ENCODE results near the gene LIMD2. TPM values are rescaled to one million over a fixed set of nuclear protein-coding genes. Genes with fewer than 3 reads are reported as not detected.

The LIMD2 gene
- polyA plus RNA-seq, 3 donors from 2014 or later: 273 to 573 (median 404) TPM

GRCh38 chr17:63658366-63658765, 41.6 kb downstream of the LIMD2 start:
- Mint-ChIP-seq H3K27ac (no peak overlapping the region), H3K36me3 (peaks cover 22 to 40% (median 22%) of the 10 kb centered on the region in 3 donors), H3K27me3 (ENCODE audit: low read depth in 3 of 3) (peaks cover 0 to 1% (median 0%) of the 10 kb centered on the region in 3 donors), H3K9me3 (no peaks in the 10 kb centered on the region), H3K4me1 (no peaks in the 10 kb centered on the region), H3K4me3 (no peak overlapping the region)
- no peak for DNase-seq

GRCh38 chr17:63657786-63658185, 42.1 kb downstream of the LIMD2 start:
- no peaks in the 10 kb centered on the region for H3K4me1 Mint-ChIP-seq
- no peaks in the 10 kb centered on the region for H3K27me3 Mint-ChIP-seq (ENCODE audit: low read depth in 3 of 3)
- DNase-seq: no peak
- H3K9me3 Mint-ChIP-seq: no peaks in the 10 kb centered on the region
- peaks cover 22 to 44% (median 22%) of the 10 kb centered on the region in 3 donors for H3K36me3 Mint-ChIP-seq
- H3K4me3 Mint-ChIP-seq: no peak overlapping the region
- peak overlapping the region in 2 of 6 donors; percentile 8 to 49 for H3K27ac Mint-ChIP-seq

- peak overlapping the region in 2 of 6 donors; percentile 9 to 23 for H3K27ac Mint-ChIP-seq
- H3K36me3 Mint-ChIP-seq: peaks cover 12 to 33% (median 22%) of the 10 kb centered on the region in 3 donors
- H3K9me3 Mint-ChIP-seq: no peaks in the 10 kb centered on the region
- H3K4me3 Mint-ChIP-seq: no peak overlapping the region
- H3K4me1 Mint-ChIP-seq: peaks cover 10 to 11% of the 10 kb centered on the region in 2 donors
- no peaks in the 10 kb centered on the region for H3K27me3 Mint-ChIP-seq (ENCODE audit: low read depth in 3 of 3)
- DNase-seq: no peak
These were observed 46.9 kb downstream of the LIMD2 start for GRCh38 chr17:63653050-63653449.

GRCh38 chr17:63652106-63652505, 47.8 kb downstream of the LIMD2 start:
- DNase-seq: no peak
- no peaks in the 10 kb centered on the region for H3K9me3 Mint-ChIP-seq
- H3K27me3 Mint-ChIP-seq (ENCODE audit: low read depth in 3 of 3): no peaks in the 10 kb centered on the region
- peaks cover 10 to 11% of the 10 kb centered on the region in 2 donors for H3K4me1 Mint-ChIP-seq
- H3K27ac Mint-ChIP-seq: peak overlapping the region in 1 of 6 donors; percentile 20
- no peak overlapping the region for H3K4me3 Mint-ChIP-seq
- H3K36me3 Mint-ChIP-seq: peaks cover 10 to 27% (median 15%) of the 10 kb centered on the region in 3 donors

GRCh38 chr17:63649813-63650212, 50.1 kb downstream of the LIMD2 start:
- H3K27me3 Mint-ChIP-seq (ENCODE audit: low read depth in 3 of 3): no peaks in the 10 kb centered on the region
- peak overlapping the region in 3 of 6 donors; percentile 9 to 48 (median 28) for H3K27ac Mint-ChIP-seq
- H3K36me3 Mint-ChIP-seq: peaks cover 10 to 37% (median 10%) of the 10 kb centered on the region in 3 donors
- peaks cover 12 to 14% of the 10 kb centered on the region in 2 donors for H3K4me1 Mint-ChIP-seq
- peak overlapping the region in 2 of 5 donors; percentile 28 to 41 for H3K4me3 Mint-ChIP-seq
- no peaks in the 10 kb centered on the region for H3K9me3 Mint-ChIP-seq
- no peak for DNase-seq

- Mint-ChIP-seq H3K27ac (no peak overlapping the region), H3K27me3 (ENCODE audit: low read depth in 3 of 3) (no peaks in the 10 kb centered on the region), H3K4me1 (peaks cover 12 to 14% of the 10 kb centered on the region in 2 donors), H3K9me3 (no peaks in the 10 kb centered on the region), H3K36me3 (peaks cover 5 to 22% (median 7%) of the 10 kb centered on the region in 3 donors), H3K4me3 (no peak overlapping the region)
- no peak for DNase-seq
These were observed 52.0 kb downstream of the LIMD2 start for GRCh38 chr17:63647936-63648335.

GRCh38 chr17:63647065-63647725, 52.7 kb downstream of the LIMD2 start:
- Mint-ChIP-seq H3K36me3 (peaks cover 2 to 17% (median 5%) of the 10 kb centered on the region in 3 donors), H3K27ac (peak overlapping the region in 1 of 6 donors; percentile 7), H3K4me3 (no peak overlapping the region), H3K9me3 (no peaks in the 10 kb centered on the region), H3K4me1 (peaks cover 12 to 14% of the 10 kb centered on the region in 2 donors), H3K27me3 (ENCODE audit: low read depth in 3 of 3) (no peaks in the 10 kb centered on the region)
- DNase-seq: no peak

- peaks cover 4 to 15% (median 9%) of the 10 kb centered on the region in 3 donors for H3K36me3 Mint-ChIP-seq
- peaks cover 10 to 14% of the 10 kb centered on the region in 2 donors for H3K4me1 Mint-ChIP-seq
- no peaks in the 10 kb centered on the region for H3K9me3 Mint-ChIP-seq
- H3K27me3 Mint-ChIP-seq (ENCODE audit: low read depth in 3 of 3): no peaks in the 10 kb centered on the region
- DNase-seq: no peak
- peak overlapping the region in 1 of 6 donors; percentile 9 for H3K27ac Mint-ChIP-seq
- H3K4me3 Mint-ChIP-seq: no peak overlapping the region
These were observed 53.5 kb downstream of the LIMD2 start for GRCh38 chr17:63646488-63646806.

Other genes starting within 250 kb of the LIMD2 start
- under 1 TPM in 1 of 3 donors, not detected in 2; 0.28 TPM for gene ACE, start 223.1 kb downstream of the LIMD2 start, polyA plus RNA-seq
- not detected for gene KCNH6, start 176.8 kb downstream of the LIMD2 start, polyA plus RNA-seq
- 100 to 1,000 TPM in 2 of 3 donors, 10 to 100 TPM in 1; 69.2 to 124 (median 113) TPM for gene DCAF7, start 149.6 kb downstream of the LIMD2 start, polyA plus RNA-seq
- 10 to 100 TPM; 10.9 to 19.9 (median 19.6) TPM for gene TACO1, start 99.2 kb downstream of the LIMD2 start, polyA plus RNA-seq
- 10 to 100 TPM; 21.4 to 40.4 (median 31.9) TPM for gene MAP3K3, start 77.7 kb downstream of the LIMD2 start, polyA plus RNA-seq
- 10 to 100 TPM; 22.3 to 34.9 (median 33.0) TPM for gene STRADA, start 41.7 kb upstream of the LIMD2 start, polyA plus RNA-seq
- gene CCDC47, start 73.5 kb upstream of the LIMD2 start, polyA plus RNA-seq: 10 to 100 TPM; 21.1 to 50.1 (median 43.3) TPM
- 10 to 100 TPM in 1 of 3 donors, 1 to 10 TPM in 2; 4.8 to 18.2 (median 5.5) TPM for gene DDX42, start 74.0 kb upstream of the LIMD2 start, polyA plus RNA-seq
- gene PSMC5, start 127.3 kb upstream of the LIMD2 start, polyA plus RNA-seq: 100 to 1,000 TPM; 130 to 222 (median 148) TPM
- gene FTSJ3, start 127.5 kb upstream of the LIMD2 start, polyA plus RNA-seq: 10 to 100 TPM; 13.3 to 37.9 (median 19.0) TPM
- gene SMARCD2, start 142.6 kb upstream of the LIMD2 start, polyA plus RNA-seq: 10 to 100 TPM; 77.9 to 83.7 (median 82.9) TPM
- gene CSH2, start 173.6 kb upstream of the LIMD2 start, polyA plus RNA-seq: not detected
- gene GH2, start 181.8 kb upstream of the LIMD2 start, polyA plus RNA-seq: not detected
- gene CSH1, start 196.4 kb upstream of the LIMD2 start, polyA plus RNA-seq: not detected
- gene CSHL1, start 211.1 kb upstream of the LIMD2 start, polyA plus RNA-seq: not detected
- gene GH1, start 218.7 kb upstream of the LIMD2 start, polyA plus RNA-seq: not detected
- 10 to 100 TPM; 45.8 to 67.3 (median 51.9) TPM for gene CD79B, start 232.2 kb upstream of the LIMD2 start, polyA plus RNA-seq